K562 (cell line): ENCODE data around the gene SOBP.

Experiments used
- BRF1 ChIP-seq: IDR thresholded peaks from 3 replicates; pipeline ENCODE4 v1.6.1; 2011; ENCODE audit warnings: borderline replicate concordance, mild to moderate bottlenecking; ENCODE audit not compliant: insufficient read length; ENCODE audit errors: extremely low read depth
- CTCF ChIP-seq, 3 experiments: IDR thresholded peaks in 2 of 3; conservative IDR thresholded peaks in 1 of 3; 2 replicates each; pipeline ENCODE4 v1.5.1; 2011 to 2012; ENCODE audit warnings: low read length in 3 of 3, mild to moderate bottlenecking in 3 of 3, control low read depth in 2 of 3, improper control_type of control experiment in 1 of 3, inconsistent platforms in 1 of 3, low read depth in 1 of 3, mixed read lengths in 1 of 3, moderate library complexity in 1 of 3; ENCODE audit not compliant: insufficient read depth in 2 of 3
- GTF3C2 ChIP-seq: IDR thresholded peaks from 3 replicates; pipeline ENCODE4 v1.6.1; 2011; ENCODE audit warnings: borderline replicate concordance, mild to moderate bottlenecking, moderate library complexity; ENCODE audit not compliant: insufficient read length; ENCODE audit errors: extremely low read depth
- HDGF ChIP-seq: fragments of 450-650 bp; IDR thresholded peaks from 2 replicates; pipeline ENCODE4 v1.6.1; 2016
- MXD1 ChIP-seq: fragments of 250-450 bp; sonication (Bioruptor Pico); IDR thresholded peaks from 2 replicates; pipeline ENCODE4 v1.8.0; 2021; ENCODE audit warnings: borderline replicate concordance, mild to moderate bottlenecking, moderate library complexity; ENCODE audit not compliant: poor library complexity, severe bottlenecking
- NFE2 ChIP-seq: IDR thresholded peaks from 2 replicates; pipeline ENCODE4 v1.6.1; 2014; ENCODE audit warnings: antibody characterized with exemption, low read depth
- SNAPC5 ChIP-seq: fragments of 250-450 bp; sonication (Bioruptor Pico); IDR thresholded peaks from 2 replicates; pipeline ENCODE4 v1.8.0; 2021; ENCODE audit warnings: moderate library complexity, mild to moderate bottlenecking, inconsistent platforms

- no peak for TF ChIP-seq CTCF (IDR thresholded peaks at IDR 0.05 in 2 of 3, conservative IDR thresholded peaks at IDR 0.05 in 1 of 3; ENCODE audit: insufficient read depth in 2 of 3, low read depth in 1 of 3, low read length in 3 of 3)
- no peak for TF ChIP-seq HDGF
- no peak for TF ChIP-seq NFE2
- no peak for TF ChIP-seq GTF3C2
- no peak for TF ChIP-seq SNAPC5 (CRISPR knock-in tag)
- no peak for TF ChIP-seq MXD1
- no peak for TF ChIP-seq BRF1
These were observed 134.1 kb downstream of the SOBP start for GRCh38 chr6:107624050-107624449.
